Gastrocnemius medialis (tissue), 4 donors: ENCODE data around the gene NYNRIN.

Source experiments
- CTCF ChIP-seq, 5 experiments: fragments of 450-650 bp in 3 of 5; fragments of 200-600 bp in 2 of 5; sonication (generic) in 2 of 5; IDR thresholded peaks in 4 of 5; conservative IDR thresholded peaks in 1 of 5; 1 replicate in 4 of 5; 2 replicates in 1 of 5; pipeline ENCODE4 v1.5.1; 2016 to 2019; ENCODE audit warnings: antibody characterized with exemption in 5 of 5, mild to moderate bottlenecking in 3 of 5, moderate library complexity in 3 of 5
- POLR2A ChIP-seq, 2 donors: fragments of 450-650 bp; IDR thresholded peaks; one replicate each; pipeline ENCODE4 v1.6.1; 2017; ENCODE audit warnings: antibody characterized with exemption in 2 of 2, mild to moderate bottlenecking in 2 of 2, moderate library complexity in 2 of 2

GRCh38 chr14:24434676-24435075 is 35.9 kb downstream of the NYNRIN start:
- no peak for TF ChIP-seq CTCF (IDR thresholded peaks at IDR 0.05 in 4 of 5, conservative IDR thresholded peaks at IDR 0.05 in 1 of 5)
- no peak for TF ChIP-seq POLR2A (IDR thresholded peaks at IDR 0.05)
